GM21529 (cell line): Measurements from ENCODE around the gene GNG14.
"Not testable (repeated sequence)": the region's sequence is repeated elsewhere in the genome, so short reads cannot be mapped to it uniquely, and the experiment has no call there.

ENCODE experiments used
- ATAC-seq: cut with Tn5 transposase; IDR thresholded peaks from one replicate; pipeline ENCODE4 v1.9.1; 2021; ENCODE audit not compliant: unreplicated experiment

GNG14 gene

GRCh38 chr19:12695096-12695495 is 7.3 kb downstream of the GNG14 start:
- ATAC-seq: no peak

- ATAC-seq: peak; percentile 5
Observed at GRCh38 chr19:12695514-12695913, 7.7 kb downstream of the GNG14 start.

DNA sequence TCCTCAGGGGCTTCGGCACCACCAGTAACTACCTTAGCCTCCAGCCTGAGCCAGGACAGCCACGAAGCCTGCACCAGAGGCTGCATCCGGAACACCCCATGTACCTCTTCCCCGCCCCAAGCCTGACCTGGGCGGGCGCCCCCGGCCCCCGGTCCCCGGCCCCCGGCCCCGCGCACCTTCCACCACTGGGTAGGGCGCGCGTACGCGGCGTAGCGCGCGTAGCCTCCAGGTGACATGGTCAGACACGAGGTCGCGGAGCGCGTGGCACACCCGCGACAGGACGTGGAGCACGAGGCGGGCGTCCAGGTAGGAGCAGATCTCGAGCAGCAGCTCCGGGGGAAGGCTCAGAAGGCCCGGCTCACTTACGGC is 8.2 kb downstream of the GNG14 start:
- ATAC-seq: peak; percentile 9

GRCh38 chr19:12696366-12697335 is 8.9 kb downstream of the GNG14 start, which contains the start of gene FBXW9:
Gene FBXW9 (minus strand): TSS chr19:12696631. CDS start chr19:12696581, 50 bp downstream.
- peak; percentile 74 for ATAC-seq

DNA sequence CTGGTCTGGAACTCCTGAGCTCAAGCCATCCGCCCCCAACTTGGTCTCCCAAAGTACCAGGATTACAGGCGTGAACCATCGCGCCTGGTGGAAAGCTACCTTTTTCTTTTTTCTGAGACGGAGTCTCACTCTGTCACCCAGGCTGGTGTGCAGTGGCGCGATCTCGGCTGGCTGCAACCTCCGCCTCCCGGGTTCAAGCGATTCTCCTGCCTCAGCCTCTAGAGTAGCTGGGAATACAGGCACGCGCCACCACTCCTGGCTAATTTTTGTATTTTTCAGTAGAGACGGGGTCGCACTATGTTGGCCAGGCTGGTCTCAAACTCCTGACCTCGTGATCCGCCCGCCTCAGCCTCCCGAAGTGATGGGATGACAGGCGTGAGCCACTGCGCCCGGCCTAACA is 9.6 kb downstream of the GNG14 start:
- ATAC-seq: not testable (repeated sequence)

- ATAC-seq: no peak
Observed at GRCh38 chr19:12698138-12698537, 10.3 kb downstream of the GNG14 start.

- no peak for ATAC-seq
Observed at GRCh38 chr19:12701596-12702282, 13.9 kb downstream of the GNG14 start.

DNA sequence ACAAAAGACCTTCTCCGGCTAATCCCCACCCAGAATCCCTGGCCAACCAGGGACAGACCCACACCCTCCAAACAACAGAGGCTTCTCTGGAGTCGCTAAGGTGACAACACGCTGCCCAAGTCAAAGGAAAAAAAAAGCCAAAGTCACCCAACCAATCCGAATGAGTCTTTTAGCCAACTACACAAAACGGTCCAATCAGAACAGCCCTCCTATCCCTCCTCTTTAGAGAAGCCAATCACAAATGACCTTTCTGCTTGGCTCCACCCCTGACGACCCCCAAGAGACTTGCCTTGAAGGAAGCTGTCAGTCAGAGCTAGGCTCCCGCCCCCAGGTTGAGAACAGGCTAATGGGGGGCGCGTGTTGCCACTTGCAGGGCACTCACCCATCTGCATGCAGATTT is 15.2 kb downstream of the GNG14 start:
- no peak for ATAC-seq

- no peak for ATAC-seq
Observed at GRCh38 chr19:12705169-12705568, 17.4 kb downstream of the GNG14 start.

DNA sequence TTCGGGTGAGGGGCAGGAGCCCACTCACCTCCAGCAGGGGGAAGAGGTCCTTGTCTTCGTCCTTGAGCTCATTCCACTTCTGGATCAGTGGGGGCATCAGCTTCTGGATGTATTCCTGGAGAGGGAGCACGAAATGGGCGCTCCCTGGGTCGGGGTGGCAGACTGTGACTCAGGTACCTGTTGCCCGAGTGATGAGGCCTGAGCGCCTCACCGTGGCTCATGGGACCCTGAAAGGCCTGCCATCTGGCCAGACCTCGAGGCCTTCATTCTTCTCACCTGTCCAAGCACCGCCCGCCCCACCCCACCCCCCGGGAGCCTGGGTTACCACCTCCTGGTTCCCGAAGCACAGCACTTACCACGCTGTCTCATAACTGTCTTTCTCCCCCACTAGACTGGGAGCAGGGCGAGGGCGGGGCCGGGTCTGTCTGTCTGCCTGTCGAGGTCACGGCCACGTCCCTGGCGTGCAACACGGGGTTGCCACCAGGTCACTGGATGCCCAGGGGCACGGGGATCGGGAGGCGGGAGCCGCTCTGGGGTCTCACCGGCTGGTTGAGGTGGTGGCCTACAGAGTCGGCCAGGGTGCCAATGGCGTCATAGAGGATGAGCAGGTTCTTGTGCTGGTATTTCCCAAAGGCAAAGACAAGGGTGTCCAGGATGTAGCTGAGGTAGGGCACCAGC is 18.0 kb downstream of the GNG14 start:
- ATAC-seq: no peak

DNA sequence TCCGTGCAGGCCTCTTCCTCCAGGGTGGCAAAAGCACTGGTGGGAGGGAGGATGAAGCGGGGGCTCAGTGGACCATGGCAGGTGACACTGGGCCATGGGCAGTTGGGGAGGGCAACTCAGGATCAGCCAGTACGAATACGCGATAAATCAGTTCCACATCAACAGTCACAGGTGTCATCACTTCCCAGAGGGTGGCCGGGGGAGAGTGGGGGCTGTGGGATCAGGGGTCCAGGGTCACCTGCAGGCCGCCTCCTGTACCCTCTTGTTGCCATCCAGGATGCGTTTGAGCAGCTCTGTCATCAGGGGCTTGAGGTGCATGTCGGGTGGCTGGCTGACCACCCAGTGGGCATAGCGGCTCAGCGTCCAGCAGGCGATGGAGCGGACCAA is 18.5 kb downstream of the GNG14 start:
- ATAC-seq: no peak

DNA sequence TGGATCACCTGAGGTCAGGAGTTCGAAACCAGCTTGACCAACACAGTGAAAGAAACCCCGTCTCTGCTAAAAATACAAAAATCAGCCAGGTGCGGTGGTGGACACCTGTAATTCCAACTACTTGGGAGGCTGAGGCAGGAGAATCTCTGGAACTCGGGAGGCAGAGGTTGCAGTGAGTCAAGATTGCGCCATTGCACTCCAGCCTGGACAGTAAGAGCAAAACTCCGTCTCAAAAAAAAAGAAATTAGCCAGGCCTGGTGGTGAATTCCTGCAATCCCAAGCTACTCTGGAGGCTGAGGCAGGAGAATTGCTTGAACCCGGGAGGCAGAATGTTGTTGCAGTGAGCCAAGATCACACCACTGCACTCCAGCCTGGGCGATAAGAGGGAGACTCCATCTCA is 20.8 kb downstream of the GNG14 start:
- ATAC-seq: no peak

- ATAC-seq: no peak
Observed at GRCh38 chr19:12711187-12711586, 23.4 kb downstream of the GNG14 start.

- not testable (repeated sequence) for ATAC-seq
Observed at GRCh38 chr19:12712077-12712476, 24.3 kb downstream of the GNG14 start.

DNA sequence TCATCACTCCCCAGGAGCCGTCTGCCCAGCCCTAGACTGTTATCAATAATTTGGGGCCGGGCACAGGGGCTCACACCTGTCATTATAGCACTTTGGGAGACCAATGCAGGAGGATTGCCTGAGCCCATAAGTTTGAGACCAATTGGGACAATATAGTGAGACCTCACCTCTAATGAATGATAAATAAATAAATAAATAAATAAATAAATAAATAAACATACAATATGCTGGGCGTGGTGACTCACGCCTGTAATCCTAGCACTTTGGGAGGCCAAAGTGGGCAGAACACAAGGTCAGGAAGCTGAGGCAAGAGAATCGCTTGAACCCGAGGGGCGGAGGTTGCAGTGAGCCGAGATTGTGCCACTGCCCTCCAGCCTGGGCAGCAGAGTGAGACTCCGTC is 25.5 kb downstream of the GNG14 start:
- ATAC-seq: not testable (repeated sequence)

- ATAC-seq: no peak
Observed at GRCh38 chr19:12715102-12715501, 27.3 kb downstream of the GNG14 start.

DNA sequence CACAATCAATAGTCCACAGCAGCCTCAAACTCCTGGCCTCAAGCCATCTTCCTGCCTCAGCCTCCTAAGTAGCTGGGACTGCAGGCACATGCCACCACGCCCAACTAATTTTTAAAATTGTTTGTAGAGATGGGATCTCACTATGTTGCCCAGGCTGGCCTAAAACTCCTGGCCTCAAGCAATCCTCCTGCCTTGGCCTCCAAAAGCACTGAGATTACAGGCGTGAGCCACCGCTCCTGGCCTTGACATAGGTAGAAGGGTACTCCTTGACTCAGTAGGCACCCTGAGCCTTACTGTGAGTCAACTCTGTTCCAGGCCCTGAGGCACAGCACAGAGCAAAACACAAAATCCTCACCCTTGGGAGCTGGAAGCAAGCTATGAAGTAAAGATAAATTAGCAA is 28.1 kb downstream of the GNG14 start:
- ATAC-seq: no peak

GRCh38 chr19:12720296-12720695 is 32.5 kb downstream of the GNG14 start:
- ATAC-seq: no peak

DNA sequence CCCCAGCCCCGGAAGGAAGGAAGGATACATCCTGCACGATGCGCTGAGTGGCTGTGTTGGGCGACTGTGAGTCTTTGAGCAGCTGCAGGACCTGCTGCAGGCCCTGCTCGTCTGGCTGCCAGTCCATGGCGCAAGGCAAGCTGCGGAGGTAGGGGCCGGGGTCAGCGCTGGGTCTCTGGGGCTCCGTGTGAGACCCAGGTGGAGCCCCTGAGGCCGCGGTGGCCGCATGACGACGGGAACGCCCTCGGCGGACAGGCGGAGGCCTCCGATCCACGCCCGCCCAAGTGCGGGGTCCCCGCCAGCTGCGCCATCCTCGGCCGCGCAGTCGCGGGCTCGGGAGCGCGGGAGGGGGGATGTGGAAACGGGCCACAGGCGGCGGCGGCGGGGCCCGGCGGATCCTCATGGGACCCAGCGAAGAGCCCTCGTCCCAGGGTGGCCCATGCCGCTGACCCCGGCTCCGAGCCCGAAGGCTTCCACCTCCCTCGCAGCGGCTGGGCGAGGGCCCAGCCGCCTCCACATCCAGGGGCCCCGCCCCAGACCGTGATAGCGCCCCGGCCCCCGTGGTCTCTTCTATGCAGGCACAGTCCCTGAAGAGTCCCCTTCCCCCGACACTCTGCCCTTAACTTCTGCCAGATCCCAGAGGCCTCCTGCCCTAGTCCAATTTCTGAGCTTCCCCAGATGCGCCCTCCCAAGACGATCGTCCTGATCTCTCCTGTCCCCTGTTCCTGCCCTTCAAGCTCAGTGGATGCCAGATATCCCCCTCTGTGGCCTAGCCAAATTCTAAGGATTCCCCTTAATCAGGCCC is 33.3 kb downstream of the GNG14 start:
- ATAC-seq: no peak

DNA sequence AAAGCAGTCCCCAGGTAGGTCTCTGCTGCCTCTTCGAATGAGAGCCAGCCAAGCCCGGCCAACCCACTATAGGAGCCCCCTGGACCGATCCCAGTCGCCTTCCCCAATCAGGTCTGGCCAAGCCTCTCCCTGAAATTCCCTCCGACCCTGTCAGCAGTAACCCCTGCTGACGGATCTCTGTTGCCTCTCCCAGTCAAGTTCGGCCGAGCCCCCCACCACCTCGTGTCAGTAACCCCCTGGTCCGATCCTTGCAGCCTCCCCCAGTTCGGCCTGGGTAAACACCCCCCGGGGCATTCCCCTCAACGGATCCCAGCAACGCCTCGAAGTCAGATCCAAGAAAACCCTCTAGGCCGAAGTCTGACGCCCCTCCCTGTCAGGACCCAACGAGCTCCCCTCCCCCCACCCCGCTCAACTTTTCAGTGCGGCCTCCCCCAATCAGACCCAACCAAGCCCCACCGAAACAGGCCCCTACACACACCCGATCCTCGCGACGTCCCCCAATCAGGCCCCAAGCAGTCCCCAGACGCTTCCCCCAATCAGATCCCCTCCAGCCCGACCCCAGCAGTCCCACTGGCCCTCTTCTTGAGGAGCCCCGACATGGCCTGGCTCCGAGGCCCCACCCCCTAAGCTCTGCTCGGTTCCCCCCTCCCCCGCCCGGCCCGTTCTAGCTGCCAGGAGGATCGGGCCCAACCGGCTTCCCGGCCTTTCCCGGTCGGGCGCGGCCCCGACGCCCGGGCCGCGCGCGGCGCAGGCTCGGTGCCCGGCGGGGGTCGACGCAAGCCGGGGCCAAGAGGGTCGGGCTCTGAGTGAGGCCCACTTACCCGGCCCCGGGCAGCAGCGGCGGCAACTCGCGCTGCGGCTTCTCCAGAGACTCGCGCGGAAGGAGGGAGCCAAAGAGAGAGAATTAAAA is 34.1 kb downstream of the GNG14 start:
- ATAC-seq: peak; percentile 14
